H1 (cell line): ENCODE measurements around the gene CAMTA2. TPM values are rescaled to one million over a fixed set of nuclear protein-coding genes. Genes with fewer than 3 reads are reported as not detected.

Source experiments
- ASH2L ChIP-seq: fragments of 200-600, 300-600 bp; sonication (generic); IDR thresholded peaks from one replicate; pipeline ENCODE4 v1.7.1; 2017; ENCODE audit warnings: low read length
- CEBPB ChIP-seq: IDR thresholded peaks from 2 replicates; pipeline ENCODE4 v1.6.1; 2012; ENCODE audit warnings: low read depth, low read length
- CTCF ChIP-seq, 3 experiments: IDR thresholded peaks; 1 replicate in 2 of 3; 2 replicates in 1 of 3; pipeline versions ENCODE4 v1.5.1 to v1.6.1; 2011; ENCODE audit warnings: low read length in 3 of 3, mild to moderate bottlenecking in 3 of 3, inconsistent platforms in 2 of 3, low read depth in 1 of 3, moderate library complexity in 1 of 3; ENCODE audit not compliant: insufficient read depth in 1 of 3; ENCODE audit errors: control extremely low read depth in 1 of 3
- HDAC2 ChIP-seq, 2 experiments: fragments of 300-600 bp in 1 of 2; sonication (generic) in 1 of 2; IDR thresholded peaks; 2 replicates each; pipeline ENCODE4 v1.6.1; 2011 to 2012; ENCODE audit warnings: low read depth in 2 of 2, low read length in 2 of 2, mild to moderate bottlenecking in 2 of 2, moderate library complexity in 2 of 2, borderline replicate concordance in 1 of 2, inconsistent platforms in 1 of 2
- KDM1A ChIP-seq: fragments of 200-600, 300-600 bp; sonication (generic); IDR thresholded peaks from 2 replicates; pipeline ENCODE4 v1.7.1; 2016; ENCODE audit warnings: mild to moderate bottlenecking, low read length, borderline replicate concordance
- KDM4A ChIP-seq: IDR thresholded peaks from one replicate; pipeline ENCODE4 v1.7.1; 2012; ENCODE audit warnings: low read depth, mild to moderate bottlenecking, moderate library complexity, low read length, inconsistent platforms; ENCODE audit not compliant: severe bottlenecking
- MAX ChIP-seq: IDR thresholded peaks from 2 replicates; pipeline ENCODE4 v1.6.1; 2012; ENCODE audit warnings: inconsistent platforms
- POLR2A ChIP-seq, 2 experiments: IDR thresholded peaks; 1 replicate in 1 of 2; 2 replicates in 1 of 2; pipeline ENCODE4 v1.6.1; 2011; ENCODE audit warnings: low read depth in 2 of 2, low read length in 2 of 2, mild to moderate bottlenecking in 2 of 2; ENCODE audit errors: control extremely low read depth in 1 of 2
- POLR2AphosphoS5 ChIP-seq: IDR thresholded peaks from 2 replicates; pipeline ENCODE4 v1.6.1; 2011; ENCODE audit warnings: low read depth, low read length
- SAP30 ChIP-seq: fragments of 300-600 bp; sonication (generic); IDR thresholded peaks from 2 replicates; pipeline ENCODE4 v1.7.1; 2012; ENCODE audit warnings: low read length, moderate library complexity, mild to moderate bottlenecking, inconsistent platforms; ENCODE audit not compliant: insufficient read depth, insufficient replicate concordance
- SIN3A ChIP-seq, 2 experiments: IDR thresholded peaks in 1 of 2; conservative IDR thresholded peaks in 1 of 2; 2 replicates each; pipeline ENCODE4 v1.6.1; 2011 to 2012; ENCODE audit warnings: low read length in 2 of 2, improper control_type of control experiment in 1 of 2, low read depth in 1 of 2, mild to moderate bottlenecking in 1 of 2
- SP1 ChIP-seq: IDR thresholded peaks from 2 replicates; pipeline ENCODE4 v1.6.1; 2011; ENCODE audit warnings: low read depth, low read length
- TAF1 ChIP-seq: IDR thresholded peaks from 2 replicates; pipeline ENCODE4 v1.6.1; 2011; ENCODE audit warnings: mild to moderate bottlenecking, low read depth, low read length
- TBP ChIP-seq: IDR thresholded peaks from 2 replicates; pipeline ENCODE4 v1.6.1; 2011; ENCODE audit warnings: low read depth, low read length, improper control_type of control experiment
- polyA plus RNA-seq, 7 experiments: library from polyadenylated mRNA; depleted of rRNA in 3 of 7; stranded (reverse) in 5 of 7; unstranded in 2 of 7; fragments of >200 nt in 5 of 7; fragments of 200-250 nt in 2 of 7; gene quantifications; 1 replicate in 5 of 7; 2 replicates in 1 of 7; 4 replicates in 1 of 7; pipeline versions ENCODE4 v1.2.1 to v1.2.3, GENCODE V29; 2011 to 2013; ENCODE audit warnings: missing spikeins in 2 of 7, mixed read lengths in 2 of 7
- total RNA-seq: library from RNA; stranded (reverse); fragmentation: NEBNext Ultra II Directional; extraction: Animal tissue kit (Norgen Biotek cat#: 25700); gene quantifications from 2 replicates; pipeline ENCODE4 v1.2.1, GENCODE V29; 2021
- TF ChIP-seq, protein P1 (sequence below): IDR thresholded peaks from 2 replicates; pipeline ENCODE4 v1.6.1; 2011; ENCODE audit warnings: low read depth, mild to moderate bottlenecking, low read length; ENCODE audit not compliant: insufficient read depth

Gene CAMTA2
- total and polyA plus RNA-seq, 2 of the 8 experiments (the other 6 are each of a cell fraction or from before 2014, with no cell fraction given): 5.5 to 12.0 TPM

GRCh38 chr17:4948166-4948930 is 39.1 kb downstream of the CAMTA2 start, which contains the start of gene PFN1 (continued):
- peak; percentile 15; the same call in 1 of the 2 replicates for TF ChIP-seq MAX
- TF ChIP-seq HDAC2 (IDR thresholded peaks at IDR 0.05; ENCODE audit: borderline replicate concordance in 1 of 2, low read depth in 2 of 2, low read length in 2 of 2): peak in 1 of 2 experiments; percentile 48; a peak in 2 of 4 replicates
- TF ChIP-seq SAP30: no peak
- TF ChIP-seq POLR2A (IDR thresholded peaks at IDR 0.05; ENCODE audit: control extremely low read depth in 1 of 2, low read depth in 2 of 2, low read length in 2 of 2): peak; percentile 67 to 68
- TF ChIP-seq CEBPB: peak; percentile 67
- peak; percentile 19; the same call in 1 of the 2 replicates for TF ChIP-seq POLR2AphosphoS5
- peak; percentile 56 to 83; a peak in 2 of 4 replicates for TF ChIP-seq SIN3A (conservative IDR thresholded peaks at IDR 0.05 in 1 of 2, IDR thresholded peaks at IDR 0.05 in 1 of 2; ENCODE audit: low read depth in 1 of 2, low read length in 2 of 2)
- no peak for TF ChIP-seq CTCF (IDR thresholded peaks at IDR 0.05; ENCODE audit: control extremely low read depth in 1 of 3, insufficient read depth in 1 of 3, low read depth in 1 of 3, low read length in 3 of 3)
- peak; percentile 67 for TF ChIP-seq TAF1
- TF ChIP-seq, protein P1, sequence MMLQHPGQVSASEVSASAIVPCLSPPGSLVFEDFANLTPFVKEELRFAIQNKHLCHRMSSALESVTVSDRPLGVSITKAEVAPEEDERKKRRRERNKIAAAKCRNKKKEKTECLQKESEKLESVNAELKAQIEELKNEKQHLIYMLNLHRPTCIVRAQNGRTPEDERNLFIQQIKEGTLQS: no peak
- TF ChIP-seq KDM1A: no peak
- TF ChIP-seq ASH2L: peak; percentile 88
- TF ChIP-seq KDM4A: no peak
- TF ChIP-seq SP1: peak; percentile 15; the same call in 1 of the 2 replicates
- TF ChIP-seq TBP: peak; percentile 16; the same call in 1 of the 2 replicates
